C4-2B (cell line): ENCODE data around the gene COX7A2L.
"Not testable (repeated sequence)": the region's sequence is repeated elsewhere in the genome, so short reads cannot be mapped to it uniquely, and the experiment has no call there.

Experiments used
- H3K27ac ChIP-seq: fragments of 450-650 bp; 2 replicates; pipeline ENCODE4 v1.5.1; 2017
- CTCF ChIP-seq: fragments of 450-650 bp; conservative IDR thresholded peaks from 2 replicates; pipeline ENCODE4 v1.5.1; 2017; ENCODE audit warnings: mild to moderate bottlenecking
- ZFX ChIP-seq: fragments of 450-650 bp; IDR thresholded peaks from 2 replicates; pipeline ENCODE4 v1.6.1; 2017

COX7A2L gene

GRCh38 chr2:42350434-42351063 is 10.5 kb downstream of the COX7A2L start:
- H3K27ac ChIP-seq: no peak overlapping the region
- TF ChIP-seq CTCF (no peak), ZFX (no peak)

GRCh38 chr2:42348113-42348805 is 12.8 kb downstream of the COX7A2L start:
- H3K27ac ChIP-seq: no peak overlapping the region
- TF ChIP-seq ZFX (no peak), CTCF (no peak)

- H3K27ac ChIP-seq: not testable (repeated sequence)
Observed at GRCh38 chr2:42347518-42347917, 13.5 kb downstream of the COX7A2L start.

GRCh38 chr2:42346856-42347255 is 14.2 kb downstream of the COX7A2L start:
- not testable (repeated sequence) for H3K27ac ChIP-seq

GRCh38 chr2:42345986-42346385 is 15.0 kb downstream of the COX7A2L start:
- TF ChIP-seq CTCF (no peak), ZFX (no peak)
- no peak overlapping the region for H3K27ac ChIP-seq

GRCh38 chr2:42342795-42343241 is 18.2 kb downstream of the COX7A2L start:
- no peak overlapping the region for H3K27ac ChIP-seq
- TF ChIP-seq ZFX (no peak), CTCF (no peak)

- no peak for TF ChIP-seq CTCF
- TF ChIP-seq ZFX: no peak
- no peak overlapping the region for H3K27ac ChIP-seq
Observed at GRCh38 chr2:42342061-42342794, 18.8 kb downstream of the COX7A2L start.

- H3K27ac ChIP-seq: no peak overlapping the region
- no peak for TF ChIP-seq ZFX
- no peak for TF ChIP-seq CTCF
Observed at GRCh38 chr2:42340938-42341636, 19.9 kb downstream of the COX7A2L start.
